GM21423 (cell line): ENCODE data around the gene TSC2.

Source experiments
- ATAC-seq: cut with Tn5 transposase; IDR thresholded peaks from one replicate; pipeline ENCODE4 v1.9.1; 2021; ENCODE audit warnings: mild to moderate bottlenecking, moderate library complexity; ENCODE audit not compliant: unreplicated experiment

The TSC2 gene

GRCh38 chr16:2063861-2064260 is 16.1 kb downstream of the TSC2 start:
- ATAC-seq = no peak

DNA sequence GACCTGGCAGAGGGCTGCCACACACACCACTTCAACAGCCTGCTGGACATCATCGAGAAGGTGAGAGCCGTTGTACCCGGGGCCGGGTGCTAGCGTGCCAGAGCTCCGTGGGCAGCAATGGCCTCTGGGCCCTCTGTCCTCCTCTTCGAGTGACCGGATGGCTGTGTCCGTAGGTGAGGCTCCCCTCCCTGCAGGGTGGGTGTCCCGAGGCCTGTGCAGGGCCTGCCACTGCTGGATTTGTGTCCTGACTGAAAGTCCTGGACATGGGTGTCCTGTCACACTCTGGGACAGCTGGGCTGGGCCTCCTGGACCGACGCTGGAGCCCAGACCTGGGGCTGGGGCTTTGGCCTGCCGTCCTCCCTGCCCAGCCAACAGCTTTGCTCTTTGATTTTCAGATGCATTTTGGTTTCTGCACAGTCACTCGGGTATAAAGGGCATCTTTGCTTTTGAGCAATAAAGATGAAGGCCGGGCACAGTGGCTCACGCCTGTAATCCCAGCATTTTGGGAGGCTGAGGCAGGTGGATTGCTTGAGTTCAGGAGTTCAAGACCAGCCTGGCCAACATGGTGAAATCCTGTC is 16.7 kb downstream of the TSC2 start:
- ATAC-seq = no peak

DNA sequence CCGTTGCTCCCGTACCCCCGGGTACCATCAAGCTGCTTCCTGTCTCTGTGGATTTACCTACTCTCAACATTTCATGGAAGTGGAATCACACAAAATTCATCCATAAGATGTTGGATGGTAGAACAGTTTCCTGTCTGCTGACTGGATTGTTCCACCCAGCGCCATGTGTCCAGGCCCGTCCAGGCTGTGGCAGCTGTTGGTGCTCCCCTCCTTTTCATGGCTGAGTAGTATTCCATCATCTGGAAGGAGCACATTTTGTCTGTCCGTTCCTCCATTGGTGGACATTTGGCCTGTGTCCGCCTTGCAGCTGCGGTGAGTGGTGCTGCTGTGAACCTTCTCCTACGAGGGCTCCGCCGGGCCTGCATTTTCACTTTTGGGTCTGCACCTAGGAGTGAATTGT is 18.4 kb downstream of the TSC2 start:
- no peak for ATAC-seq

DNA sequence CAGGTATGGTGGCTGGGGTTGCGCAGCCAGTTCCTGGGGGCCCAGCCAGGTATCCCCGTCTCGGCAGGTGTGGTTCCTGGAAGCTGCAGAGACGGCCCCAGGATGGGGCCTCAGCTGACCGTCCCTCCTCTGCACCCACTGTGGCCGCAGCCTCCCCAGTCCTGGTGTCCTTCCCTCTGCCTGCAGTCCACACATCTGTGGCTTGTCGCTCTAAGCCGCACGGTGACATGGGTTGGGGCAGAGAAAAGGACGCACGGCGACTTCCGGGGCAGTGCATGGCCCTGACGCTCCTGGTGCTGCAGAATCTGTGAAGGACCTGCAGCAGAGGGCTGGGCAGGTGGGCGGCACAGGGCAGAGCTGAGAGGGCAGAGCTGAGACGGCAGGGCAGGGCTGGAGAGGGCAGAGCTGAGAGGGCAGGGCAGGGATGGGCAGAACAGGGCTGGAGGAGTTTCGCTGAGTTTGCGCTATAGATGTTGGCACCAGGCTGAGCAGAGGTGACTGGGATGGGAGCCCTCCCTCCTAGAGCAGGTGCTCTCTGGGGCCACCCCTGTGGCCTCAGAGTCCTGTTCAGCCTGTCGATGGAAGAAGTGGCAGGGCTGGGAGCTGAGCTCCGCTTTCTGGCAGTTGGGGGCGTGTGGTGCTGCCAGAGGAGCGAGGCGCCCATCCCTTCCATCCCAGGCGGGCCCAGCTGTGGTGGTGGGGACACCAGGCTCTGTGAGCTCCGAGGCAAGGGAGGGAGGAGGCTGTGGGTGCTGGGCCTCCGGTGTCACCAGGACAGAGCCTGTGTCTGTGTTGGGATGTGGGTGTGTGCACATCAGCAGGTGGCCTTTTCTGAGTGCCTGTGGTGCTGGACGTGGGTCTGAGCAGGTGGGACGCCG is 23.0 kb downstream of the TSC2 start:
- no peak for ATAC-seq

DNA sequence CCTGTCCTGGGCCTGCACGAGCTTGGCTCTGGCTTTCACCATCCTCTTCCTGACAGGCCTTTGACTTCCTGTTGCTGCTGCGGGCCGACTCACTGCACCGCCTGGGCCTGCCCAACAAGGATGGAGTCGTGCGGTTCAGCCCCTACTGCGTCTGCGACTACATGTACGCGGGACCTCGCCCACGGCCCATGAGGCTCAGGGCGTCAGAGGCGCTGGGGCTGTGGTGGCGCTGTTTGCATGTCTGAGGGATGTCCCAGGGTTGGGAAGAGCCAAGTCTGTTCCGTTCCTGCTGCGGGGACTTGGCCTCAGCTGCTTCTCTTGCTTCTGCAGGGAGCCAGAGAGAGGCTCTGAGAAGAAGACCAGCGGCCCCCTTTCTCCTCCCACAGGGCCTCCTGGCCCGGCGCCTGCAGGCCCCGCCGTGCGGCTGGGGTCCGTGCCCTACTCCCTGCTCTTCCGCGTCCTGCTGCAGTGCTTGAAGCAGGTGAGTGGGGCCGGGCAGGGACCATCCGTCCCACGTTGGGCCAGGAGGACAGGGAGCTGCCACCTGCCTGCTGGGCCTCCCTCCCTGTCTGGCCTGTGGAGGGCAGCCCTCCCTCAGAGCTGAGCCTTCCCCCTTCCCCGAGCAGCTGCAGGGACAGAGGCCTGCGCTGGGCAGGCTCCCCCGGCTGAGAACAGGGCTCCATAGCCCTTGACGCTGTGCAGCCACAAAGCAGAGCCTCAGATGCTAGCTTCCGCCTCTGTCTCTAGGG is 23.8 kb downstream of the TSC2 start:
- no peak for ATAC-seq

DNA sequence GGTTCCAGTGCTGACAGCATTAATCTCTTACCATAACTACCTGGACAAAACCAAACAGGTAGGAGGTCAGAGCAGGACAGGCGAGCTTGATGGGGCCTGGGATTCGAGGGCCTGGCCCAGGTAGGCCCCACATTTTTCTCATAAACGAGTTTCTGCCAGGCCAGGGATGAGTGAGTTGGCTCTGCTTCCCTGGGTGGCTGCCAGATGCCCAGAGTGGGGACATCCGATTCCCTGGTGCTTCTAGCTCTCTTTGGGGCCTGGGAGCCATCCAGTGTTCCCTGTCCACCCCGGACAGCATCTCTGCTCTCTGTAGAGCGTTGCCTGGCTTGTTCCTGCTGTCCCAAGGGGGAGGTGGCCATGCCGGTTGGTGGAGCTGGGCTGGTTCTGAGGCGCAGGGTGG is 25.1 kb downstream of the TSC2 start:
- ATAC-seq = no peak

- ATAC-seq = no peak
Observed at GRCh38 chr16:2074071-2074470, 26.3 kb downstream of the TSC2 start.

- ATAC-seq = no peak
Observed at GRCh38 chr16:2075631-2076030, 27.8 kb downstream of the TSC2 start.

- ATAC-seq = no peak
Observed at GRCh38 chr16:2076072-2076865, 28.5 kb downstream of the TSC2 start.

DNA sequence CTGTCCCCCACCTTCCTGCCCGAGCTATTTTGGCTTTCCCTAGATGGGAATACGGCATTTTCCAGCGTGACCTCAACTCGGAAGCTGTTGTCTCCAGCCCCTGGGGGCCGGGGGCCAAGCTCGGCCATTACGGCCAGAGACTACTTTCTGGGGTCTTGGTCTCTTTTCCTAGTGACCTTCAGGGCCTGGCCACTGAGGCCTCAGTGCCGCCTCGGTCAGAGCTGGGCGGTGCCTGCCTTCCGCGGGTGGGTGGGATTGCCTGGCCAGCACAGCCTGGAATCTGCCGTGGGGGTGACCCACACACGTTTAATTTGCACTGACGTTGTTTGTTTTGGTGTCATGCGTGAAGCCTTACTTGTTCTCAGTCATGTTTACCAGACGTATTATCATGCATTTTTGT is 29.2 kb downstream of the TSC2 start:
- no peak for ATAC-seq

DNA sequence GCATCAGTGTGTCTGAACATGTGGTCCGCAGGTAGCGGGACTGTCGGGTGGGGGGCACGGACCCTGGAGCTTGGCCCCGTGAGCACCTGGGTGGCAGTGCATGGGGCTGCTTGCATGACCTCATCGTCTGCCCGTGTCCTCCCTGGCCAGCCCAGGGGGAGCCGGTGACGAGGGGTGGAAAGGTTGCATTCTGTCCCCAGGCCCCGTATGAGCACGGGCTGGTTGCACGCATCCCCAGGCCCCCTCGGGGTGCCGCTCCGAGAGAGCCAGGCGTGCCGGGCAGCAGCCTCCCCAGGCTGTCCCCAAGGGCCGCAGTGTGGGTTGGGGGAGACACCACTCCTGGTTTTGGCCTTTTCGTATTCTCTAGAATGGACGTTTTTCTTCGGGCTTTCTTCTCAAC is 29.9 kb downstream of the TSC2 start:
- ATAC-seq = no peak

DNA sequence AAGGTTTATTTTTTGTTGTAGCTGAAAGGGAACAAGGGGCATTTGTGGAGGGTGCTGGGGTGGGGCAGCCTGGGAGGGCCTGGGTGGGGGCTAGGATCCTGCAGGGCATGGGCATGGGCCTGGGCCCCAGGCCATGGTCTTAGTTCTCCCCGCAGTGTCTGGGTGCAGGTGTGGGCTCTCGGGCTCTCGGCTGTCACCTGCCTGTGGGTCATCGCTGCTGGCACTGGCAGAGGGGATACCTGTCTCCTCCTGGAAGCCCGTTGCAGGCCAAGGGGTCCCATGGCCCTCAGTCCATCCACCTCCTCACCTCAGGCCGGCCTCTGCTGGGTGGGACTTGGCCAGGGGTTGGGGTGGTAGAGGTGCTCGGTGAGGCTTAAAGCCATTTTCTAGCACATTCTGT is 30.3 kb downstream of the TSC2 start:
- ATAC-seq = no peak

GRCh38 chr16:2078691-2079090 is 30.9 kb downstream of the TSC2 start:
- ATAC-seq = no peak

- no peak for ATAC-seq
Observed at GRCh38 chr16:2079311-2079800, 31.6 kb downstream of the TSC2 start.

GRCh38 chr16:2079991-2080390 is 32.2 kb downstream of the TSC2 start:
- ATAC-seq = no peak

DNA sequence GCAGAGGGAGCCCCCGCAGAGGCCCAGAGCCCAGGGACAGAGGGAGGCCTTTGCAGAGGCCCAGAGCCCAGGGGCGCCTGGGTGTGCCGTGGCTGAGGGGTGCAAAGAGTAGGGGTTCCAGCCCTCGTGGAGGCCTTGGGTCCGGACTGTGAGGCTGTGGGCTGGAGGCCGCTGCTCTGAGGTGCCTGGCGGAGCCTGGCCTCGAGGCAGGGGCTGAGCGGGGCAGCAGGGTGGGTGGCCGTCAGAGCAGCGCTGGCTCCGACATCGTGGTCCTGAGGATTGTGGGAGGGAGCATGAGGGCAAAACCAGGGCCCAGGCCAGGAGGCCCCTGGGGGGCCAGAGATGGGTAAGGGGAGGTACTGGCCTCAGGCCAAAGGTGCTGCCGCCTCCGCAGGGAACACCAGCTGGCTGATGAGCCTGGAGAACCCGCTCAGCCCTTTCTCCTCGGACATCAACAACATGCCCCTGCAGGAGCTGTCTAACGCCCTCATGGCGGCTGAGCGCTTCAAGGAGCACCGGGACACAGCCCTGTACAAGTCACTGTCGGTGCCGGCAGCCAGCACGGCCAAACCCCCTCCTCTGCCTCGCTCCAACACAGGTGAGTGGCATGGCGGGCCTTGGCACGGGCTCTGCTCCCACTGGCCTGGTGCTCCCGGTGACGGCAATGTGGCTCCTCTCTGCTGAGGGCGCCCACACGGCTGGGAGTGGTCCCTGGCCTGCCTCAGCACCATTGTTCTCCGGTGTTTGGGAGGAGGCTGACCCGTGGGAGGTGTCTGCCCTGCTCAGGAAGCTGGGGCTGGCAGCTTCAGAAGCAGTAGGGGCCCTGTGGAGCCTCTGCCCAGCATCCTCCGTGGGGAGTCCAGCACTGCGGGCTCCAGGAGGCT is 33.7 kb downstream of the TSC2 start:
- ATAC-seq = no peak

DNA sequence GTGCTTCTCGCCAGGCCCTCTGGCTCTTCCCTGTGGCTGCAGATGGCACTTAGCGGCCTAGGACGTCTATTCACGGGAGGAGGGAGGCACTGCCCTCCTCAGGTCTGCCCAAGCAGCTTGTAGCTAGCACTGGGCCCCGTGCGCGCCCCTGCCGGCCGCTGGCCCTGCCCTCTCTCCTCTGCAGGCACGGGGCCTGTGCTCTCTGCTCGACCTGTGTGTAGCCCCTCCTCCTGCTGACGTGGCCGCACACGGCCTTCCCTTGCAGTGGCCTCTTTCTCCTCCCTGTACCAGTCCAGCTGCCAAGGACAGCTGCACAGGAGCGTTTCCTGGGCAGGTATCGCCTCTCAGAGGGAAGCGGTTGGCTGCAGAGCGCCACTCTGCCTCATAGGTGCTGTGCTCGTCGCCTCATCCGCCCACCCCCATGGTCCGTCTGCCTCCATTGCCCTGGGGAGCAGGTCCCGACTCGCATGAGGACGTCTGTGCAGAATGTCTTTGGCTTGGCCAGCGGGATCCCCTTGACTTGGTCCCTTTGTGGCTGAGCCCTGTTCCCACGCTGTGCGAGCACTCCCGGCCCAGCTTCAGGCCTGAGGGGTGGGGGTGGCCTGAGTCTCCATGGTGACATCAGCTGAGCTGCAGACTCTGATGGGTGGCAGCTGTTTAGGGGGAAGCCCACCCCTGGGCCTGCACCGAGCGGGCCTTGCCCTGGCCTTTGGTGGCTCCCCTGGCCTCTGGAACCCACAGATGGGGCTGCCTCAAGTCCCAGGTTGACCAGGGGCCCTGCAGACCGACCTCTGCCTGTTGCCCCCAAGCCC is 34.6 kb downstream of the TSC2 start:
- ATAC-seq = no peak

- no peak for ATAC-seq
Observed at GRCh38 chr16:2082983-2083364, 35.2 kb downstream of the TSC2 start.

DNA sequence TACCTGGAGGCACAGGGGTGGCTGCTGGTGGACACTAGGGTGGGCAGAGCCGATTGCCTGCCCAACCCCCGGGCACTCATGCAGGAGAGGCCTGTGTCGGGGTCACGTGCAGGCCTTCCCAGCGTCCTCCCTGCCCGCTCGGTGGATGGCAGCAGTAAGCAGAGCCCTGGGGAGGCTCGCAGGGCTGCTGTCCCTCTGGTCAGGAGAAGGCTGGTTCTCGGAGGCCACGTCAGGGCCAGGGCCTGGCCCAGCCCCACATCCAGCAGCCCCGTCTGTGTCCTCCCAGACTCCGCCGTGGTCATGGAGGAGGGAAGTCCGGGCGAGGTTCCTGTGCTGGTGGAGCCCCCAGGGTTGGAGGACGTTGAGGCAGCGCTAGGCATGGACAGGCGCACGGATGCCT is 35.6 kb downstream of the TSC2 start:
- no peak for ATAC-seq
